Dermis blood vessel endothelial cell (primary cell): ENCODE results near the gene VWA5B2. TPM values are rescaled to one million over a fixed set of nuclear protein-coding genes. Genes with fewer than 3 reads are reported as not detected.
"Not testable (repeated sequence)": the region's sequence is repeated elsewhere in the genome, so short reads cannot be mapped to it uniquely, and the experiment has no call there.

Source experiments
- DNase-seq: peaks from one replicate; pipeline ENCODE4 v3.0.0; 2010
- total RNA-seq: library from RNA; depleted of rRNA; stranded (reverse); fragments of >200 nt; gene quantifications from 2 replicates; pipeline ENCODE4 v1.2.3, GENCODE V29; 2014

VWA5B2 gene
- total RNA-seq, 1 donor from 2014 or later: 0.17 TPM

GRCh38 chr3:184248454-184249411 lies 19.3 kb downstream of the VWA5B2 start, which contains the start of gene ALG3:
TSS of gene ALG3 (minus strand) at chr3:184248962. CDS start at chr3:184248940, 22 bp downstream.
- DNase-seq: peak; percentile 94

GRCh38 chr3:184249412-184250166 lies 20.2 kb downstream of the VWA5B2 start, which contains the start of gene EEF1AKMT4:
TSS of gene EEF1AKMT4 (plus strand) at chr3:184249672. CDS start at chr3:184249695, 23 bp downstream.
- peak; percentile 99 for DNase-seq

GRCh38 chr3:184250167-184250828 lies 20.9 kb downstream of the VWA5B2 start:
- DNase-seq: peak; percentile 95

GRCh38 chr3:184255291-184256039 lies 26.1 kb downstream of the VWA5B2 start:
- no peak for DNase-seq

- DNase-seq: no peak
These were observed 27.9 kb downstream of the VWA5B2 start for GRCh38 chr3:184257083-184257915.

GRCh38 chr3:184258926-184259325 lies 29.5 kb downstream of the VWA5B2 start:
- DNase-seq: no peak

- no peak for DNase-seq
These were observed 30.1 kb downstream of the VWA5B2 start for GRCh38 chr3:184259396-184259877.

GRCh38 chr3:184259878-184260723 lies 30.7 kb downstream of the VWA5B2 start:
- DNase-seq: peak; percentile 55

GRCh38 chr3:184260724-184261269 lies 31.4 kb downstream of the VWA5B2 start:
- DNase-seq: no peak

GRCh38 chr3:184261270-184261853 lies 32.0 kb downstream of the VWA5B2 start, which contains the start of gene CAMK2N2:
TSS of gene CAMK2N2 (minus strand) at chr3:184261553. CDS start at chr3:184261285, 268 bp downstream.
- peak; percentile 35 for DNase-seq

GRCh38 chr3:184261854-184262763 lies 32.7 kb downstream of the VWA5B2 start:
- DNase-seq: peak; percentile 34

- no peak for DNase-seq
These were observed 33.4 kb downstream of the VWA5B2 start for GRCh38 chr3:184262764-184263179.

GRCh38 chr3:184267249-184267648 lies 37.9 kb downstream of the VWA5B2 start:
- DNase-seq: not testable (repeated sequence)

- no peak for DNase-seq
These were observed 42.9 kb downstream of the VWA5B2 start for GRCh38 chr3:184272269-184272668.

GRCh38 chr3:184275381-184275701 lies 46.0 kb downstream of the VWA5B2 start:
- no peak for DNase-seq

- no peak for DNase-seq
These were observed 46.9 kb downstream of the VWA5B2 start, which contains the start of gene ECE2 for GRCh38 chr3:184275961-184276910. TSS of gene ECE2 (plus strand) at chr3:184276022. CDS start at chr3:184276154, 132 bp downstream.

GRCh38 chr3:184277366-184277765 lies 48.0 kb downstream of the VWA5B2 start:
- DNase-seq: no peak
